Measurements from ENCODE around the gene SEC14L3.
"Not testable (repeated sequence)": the region's sequence is repeated elsewhere in the genome, so short reads cannot be mapped to it uniquely, and the experiment has no call there.

The SEC14L3 gene

GRCh38 chr22:30470655-30471054, 1.2 kb downstream of the SEC14L3 start:
- ChIA-PET CTCF (no interaction called here), POLR2A (ENCODE audit: low non-redundant PET) (no interaction called here)
- TF ChIP-seq CTCF (conservative IDR thresholded peaks at IDR 0.05; ENCODE audit: low read depth) = no peak
- no peak overlapping the region for H3K27ac ChIP-seq
- no peak for DNase-seq (ENCODE audit: low spot score)

GRCh38 chr22:30469165-30469564, 2.7 kb downstream of the SEC14L3 start:
- POLR2A ChIA-PET (ENCODE audit: low non-redundant PET) = no interaction called here
- H3K27ac ChIP-seq = no peak overlapping the region
- no peak for TF ChIP-seq CTCF (conservative IDR thresholded peaks at IDR 0.05; ENCODE audit: low read depth)

GRCh38 chr22:30460555-30460954, 11.3 kb downstream of the SEC14L3 start:
- DNase-seq (ENCODE audit: low spot score); POLR2A ChIA-PET (ENCODE audit: low non-redundant PET); H3K27ac ChIP-seq; CTCF ChIA-PET: not testable (repeated sequence)

More at GRCh38 chr22:30469165-30469564, 2.7 kb downstream of the SEC14L3 start:
- no peak for DNase-seq (ENCODE audit: low spot score)
- CTCF ChIA-PET = interaction anchor here (0.6 kb wide), 1 partner anchor 93 kb away, joined by 4 read pairs; no protein-coding TSS in a partner anchor

GRCh38 chr22:30460147-30460546, 11.7 kb downstream of the SEC14L3 start:
- DNase-seq (ENCODE audit: low spot score) = no peak
- no peak overlapping the region for H3K27ac ChIP-seq
- POLR2A ChIA-PET (ENCODE audit: low non-redundant PET) = no interaction called here
- CTCF ChIA-PET = no interaction called here
- no peak for TF ChIP-seq CTCF (conservative IDR thresholded peaks at IDR 0.05; ENCODE audit: low read depth)

- ChIA-PET POLR2A (ENCODE audit: low non-redundant PET) (interaction anchor here (0.6 kb wide), 1 partner anchor 8 kb away, joined by 3 read pairs; no protein-coding TSS in a partner anchor), CTCF (interaction anchor here (0.5 kb wide), 1 partner anchor 22 kb away, joined by 3 read pairs; no protein-coding TSS in a partner anchor)
- no peak for TF ChIP-seq CTCF (conservative IDR thresholded peaks at IDR 0.05; ENCODE audit: low read depth)
- DNase-seq (ENCODE audit: low spot score) = peak; percentile 19
- no peak overlapping the region for H3K27ac ChIP-seq
Measured at GRCh38 chr22:30459181-30460052, 12.4 kb downstream of the SEC14L3 start.

GRCh38 chr22:30457981-30458380, 13.8 kb downstream of the SEC14L3 start:
- TF ChIP-seq CTCF (conservative IDR thresholded peaks at IDR 0.05; ENCODE audit: low read depth) = no peak
- no peak overlapping the region for H3K27ac ChIP-seq
- ChIA-PET POLR2A (ENCODE audit: low non-redundant PET) (no interaction called here), CTCF (no interaction called here)
- DNase-seq (ENCODE audit: low spot score) = no peak
